HG03442 (cell line): ENCODE data around the gene CD3D.

Source experiments
- ATAC-seq: cut with Tn5 transposase; IDR thresholded peaks from one replicate; pipeline ENCODE4 v1.9.1; 2021; ENCODE audit warnings: mild to moderate bottlenecking, moderate library complexity; ENCODE audit not compliant: unreplicated experiment

The CD3D gene

DNA sequence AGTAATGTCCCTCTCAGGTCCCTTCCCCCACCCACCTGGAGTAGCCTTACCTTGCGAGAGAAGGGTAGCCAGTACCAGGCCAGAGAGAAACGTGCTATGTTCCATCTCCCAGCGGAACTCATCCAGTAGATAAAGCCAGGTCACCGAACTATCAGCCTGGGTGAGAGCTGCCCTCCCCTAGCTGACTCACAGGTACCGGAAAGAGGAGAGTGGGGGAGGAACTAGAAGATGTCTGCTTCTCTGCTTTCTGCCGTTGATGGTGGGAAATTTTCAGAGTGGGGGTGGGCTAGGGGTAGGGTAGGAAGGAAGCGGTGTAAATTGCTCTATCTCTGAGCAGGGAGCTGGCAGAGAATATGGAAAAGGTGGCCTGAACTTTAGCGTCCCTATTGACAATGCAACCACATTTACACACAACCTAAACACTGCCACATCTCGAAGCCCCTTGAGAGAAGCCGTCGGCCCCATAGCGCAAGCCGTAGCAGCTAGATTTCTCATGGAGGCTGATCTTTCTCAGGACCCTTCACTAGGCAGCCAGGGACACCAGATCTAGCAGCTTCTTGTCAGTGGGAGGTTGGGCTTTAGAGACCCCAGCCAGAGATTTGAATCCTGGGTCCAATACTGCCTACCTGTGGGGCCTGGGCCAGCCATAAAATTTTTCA is at the start of gene CD3D:
TSS of gene CD3D (minus strand) at position 203 of the 659 bp plus-strand sequence. CDS start at position 105, 98 bp downstream.
- ATAC-seq, result no peak

DNA sequence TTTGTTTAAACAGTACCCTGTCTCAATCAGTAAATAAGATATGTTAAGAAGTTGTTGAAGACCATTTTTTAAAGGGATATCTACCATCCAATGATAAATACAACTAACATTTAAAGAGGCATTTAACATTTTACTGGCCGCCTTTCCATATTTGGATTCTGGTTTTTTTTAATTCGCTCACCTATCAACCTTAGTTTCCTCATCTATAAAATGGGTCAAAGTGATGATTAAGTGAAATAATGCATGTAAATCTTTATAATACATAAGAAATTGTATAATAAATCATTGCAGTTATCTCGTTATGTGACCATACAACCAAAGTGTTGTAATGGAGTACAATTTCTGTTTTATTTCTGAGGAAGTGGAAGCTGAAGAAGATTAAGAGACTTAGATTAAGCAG is 41.2 kb upstream of the CD3D start:
- ATAC-seq, result no peak

GRCh38 chr11:118382954-118383353 is 40.4 kb upstream of the CD3D start:
- ATAC-seq, result no peak

DNA sequence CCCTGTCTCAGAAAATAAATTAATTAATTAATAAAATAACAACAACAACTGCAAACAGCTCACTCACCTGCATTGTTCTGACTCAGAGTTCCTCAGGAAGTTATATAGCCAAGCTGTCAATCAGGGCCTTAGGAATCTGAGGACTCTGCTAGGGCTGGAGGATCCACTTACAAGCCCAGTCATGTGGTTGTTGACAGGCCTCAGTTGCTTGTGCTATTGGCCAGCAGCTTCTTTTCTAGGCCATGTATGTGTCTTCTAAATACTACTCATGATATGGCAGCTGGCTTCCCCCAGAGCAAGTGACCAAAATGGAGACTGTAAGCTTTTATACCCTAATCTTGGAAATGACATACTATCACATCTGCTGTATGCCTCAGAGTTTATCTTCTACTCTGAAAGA is 38.1 kb upstream of the CD3D start:
- no peak for ATAC-seq

DNA sequence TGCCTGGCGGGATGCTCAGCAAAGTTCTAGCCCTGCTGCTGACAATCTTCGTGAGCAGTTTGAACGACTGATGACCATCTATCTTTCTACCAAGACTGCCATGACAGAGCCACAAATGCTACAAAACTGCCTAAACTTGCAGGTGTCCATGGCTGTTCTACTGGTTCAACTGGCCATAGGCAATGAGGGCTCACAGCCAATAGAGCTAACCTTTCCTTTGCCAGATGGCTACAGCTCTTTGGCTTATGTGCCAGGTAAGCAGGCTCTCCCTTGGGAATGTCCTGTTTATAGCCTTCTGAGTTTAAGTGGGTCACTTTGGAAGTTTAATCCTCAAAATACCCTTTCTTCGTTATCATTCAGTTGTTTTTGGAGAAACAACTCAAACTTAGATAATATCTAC is 37.0 kb upstream of the CD3D start:
- ATAC-seq, result no peak

DNA sequence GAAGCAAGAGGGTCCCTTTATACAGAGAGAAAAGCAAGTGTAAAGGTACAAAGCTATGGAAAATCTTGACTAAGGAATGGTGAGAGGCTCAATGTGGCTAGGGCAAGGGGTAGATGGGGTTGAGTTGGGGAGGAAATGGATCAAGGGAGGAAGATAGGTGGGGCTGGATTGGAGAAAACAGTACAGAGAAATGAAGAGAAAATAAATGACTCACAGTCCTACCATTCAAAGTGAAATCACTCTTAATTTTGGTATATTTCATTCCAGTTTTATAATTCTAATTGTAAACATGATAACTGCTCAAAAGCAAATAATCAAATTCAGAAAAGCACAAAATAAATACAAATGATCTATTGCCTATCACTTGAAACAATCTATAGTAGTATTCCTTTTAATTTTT is 33.5 kb upstream of the CD3D start:
- ATAC-seq, result no peak

- ATAC-seq, result no peak
Measured at GRCh38 chr11:118374729-118375128, 32.2 kb upstream of the CD3D start.

- no peak for ATAC-seq
Measured at GRCh38 chr11:118373871-118374270, 31.4 kb upstream of the CD3D start.

GRCh38 chr11:118373263-118373662 is 30.8 kb upstream of the CD3D start:
- no peak for ATAC-seq

GRCh38 chr11:118370774-118371173 is 28.3 kb upstream of the CD3D start:
- ATAC-seq, result no peak

- ATAC-seq, result no peak
Measured at GRCh38 chr11:118366287-118366686, 23.8 kb upstream of the CD3D start.

DNA sequence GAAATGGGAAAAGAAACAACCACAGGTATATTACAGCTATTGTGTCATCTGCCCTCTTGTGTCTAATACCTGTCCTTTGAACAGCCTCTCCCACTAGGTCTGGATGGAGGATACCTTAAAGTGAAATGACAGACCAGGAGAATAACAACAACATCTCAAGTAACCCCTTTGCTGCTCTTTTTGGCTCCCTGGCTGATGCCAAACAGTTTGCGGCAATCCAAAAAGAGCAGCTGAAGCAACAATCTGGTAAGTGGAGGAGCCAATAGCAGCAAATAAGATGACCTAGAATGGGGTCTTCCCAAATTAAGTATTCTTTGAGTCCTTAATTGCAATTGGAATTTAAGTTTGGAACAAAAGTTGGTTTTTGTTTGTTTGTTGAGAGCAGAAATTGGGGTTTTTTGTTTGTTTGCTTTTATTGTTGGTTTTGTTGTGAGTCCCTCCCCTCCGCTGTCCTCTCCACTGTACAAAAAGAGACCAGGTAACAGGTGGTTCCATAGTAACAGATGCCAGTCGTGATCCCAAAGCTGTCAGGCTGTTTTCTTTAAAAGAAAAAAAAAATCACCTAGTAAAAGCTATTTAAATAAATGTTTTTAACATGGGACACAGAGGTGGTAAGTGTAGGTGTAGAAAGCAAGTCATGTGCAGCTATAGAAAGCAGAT is 22.6 kb upstream of the CD3D start:
- ATAC-seq, result no peak

DNA sequence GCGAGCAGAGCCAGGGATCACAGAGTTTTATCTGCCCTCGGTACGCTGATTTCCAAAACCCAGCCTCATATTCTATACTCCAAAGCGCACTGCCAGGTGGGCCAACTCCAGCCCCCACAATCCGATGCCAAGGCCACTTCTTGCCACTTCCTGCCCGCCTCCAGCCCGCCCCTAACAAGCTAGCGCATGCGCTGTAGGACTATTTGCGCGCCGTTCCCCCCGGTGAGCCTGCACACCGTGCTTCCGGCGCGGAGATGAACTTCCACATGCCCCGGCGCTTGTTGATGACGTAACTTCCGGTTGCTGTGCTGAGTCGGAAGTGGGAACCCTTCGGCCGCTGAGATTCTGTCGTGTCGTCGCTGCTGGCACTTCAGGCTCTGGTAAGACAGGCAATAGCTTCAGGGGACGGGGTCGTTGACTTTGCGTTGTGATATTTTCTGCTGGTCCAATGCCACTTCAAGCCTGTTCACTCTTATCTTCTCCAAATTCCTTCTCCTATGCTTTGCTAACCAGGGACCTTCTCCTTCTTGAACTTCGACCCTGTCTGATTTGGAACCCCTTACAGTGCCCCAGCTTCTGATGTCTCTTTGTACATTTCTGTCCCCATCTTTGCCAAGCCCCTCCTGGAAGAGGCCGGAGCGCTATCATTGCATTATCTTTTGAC is 16.9 kb upstream of the CD3D start, which contains the start of gene UBE4A:
TSS of gene UBE4A (plus strand) at position 306 of the 664 bp plus-strand sequence. CDS start 5,481 bp downstream, outside the sequence.
- peak; percentile 89 for ATAC-seq

- no peak for ATAC-seq
Measured at GRCh38 chr11:118358071-118358470, 15.6 kb upstream of the CD3D start.

GRCh38 chr11:118353084-118353710 is 10.7 kb upstream of the CD3D start:
- ATAC-seq, result no peak

- no peak for ATAC-seq
Measured at GRCh38 chr11:118349475-118349874, 7.0 kb upstream of the CD3D start.

- ATAC-seq, result no peak
Measured at GRCh38 chr11:118343981-118344515, 1.5 kb upstream of the CD3D start, which contains the start of gene CD3G. Gene CD3G, plus strand, starts transcription at chr11:118344344. Its CDS starts 80 bp downstream, at chr11:118344424.

DNA sequence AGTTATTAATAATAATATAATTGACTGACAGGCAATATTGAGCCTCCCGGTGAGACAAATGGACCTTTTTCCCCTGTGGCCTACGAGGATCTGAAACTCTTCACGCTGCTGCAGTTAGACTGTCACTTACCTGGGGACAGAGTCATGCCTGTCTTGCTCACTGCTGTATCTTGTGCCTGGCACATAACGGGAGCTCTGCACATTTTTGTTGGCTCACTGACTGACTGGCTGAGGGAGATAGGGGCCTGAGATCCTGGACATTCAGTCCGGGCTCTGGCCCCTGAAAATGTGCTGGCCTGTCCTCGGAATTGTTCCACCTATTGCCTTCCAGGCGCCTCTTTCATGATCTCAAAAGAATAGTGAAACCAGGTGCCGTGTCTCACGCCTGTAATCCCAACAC is 743 bp upstream of the CD3D start:
- ATAC-seq, result no peak

DNA sequence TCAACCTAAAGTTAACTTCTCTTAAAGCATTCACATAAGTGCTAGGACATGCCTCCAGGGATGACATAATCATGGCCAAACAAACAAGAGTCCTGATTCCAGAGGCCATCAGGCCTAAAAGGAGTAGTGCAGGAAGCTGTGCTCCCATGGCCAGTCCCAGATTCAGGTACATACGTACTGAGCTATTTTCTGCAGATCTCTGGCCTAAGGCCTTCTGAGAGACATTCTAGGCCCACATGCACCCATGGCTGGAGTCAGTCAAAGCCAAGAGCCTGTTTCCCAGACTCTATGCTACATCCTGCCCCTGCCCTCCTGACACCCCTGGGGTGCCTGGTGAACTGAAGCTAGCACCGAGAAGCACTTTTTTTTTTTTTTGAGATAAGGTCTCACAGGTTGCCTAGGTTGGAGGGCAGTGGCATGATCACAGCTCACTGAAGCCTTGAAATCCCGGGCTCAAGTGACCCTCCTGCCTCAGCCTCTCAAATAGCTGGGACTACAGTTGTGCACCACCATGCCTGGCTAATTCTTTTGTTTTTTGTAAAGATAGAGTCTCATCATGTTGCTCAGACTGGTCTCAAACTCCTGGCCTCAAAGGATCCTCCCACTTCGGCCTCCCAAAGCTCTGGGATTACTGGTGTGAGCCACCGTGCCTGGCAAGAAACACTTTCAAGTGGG is 553 bp downstream of the CD3D start:
- no peak for ATAC-seq

GRCh38 chr11:118341261-118341660 is 1.2 kb downstream of the CD3D start:
- no peak for ATAC-seq

- ATAC-seq, result no peak
Measured at GRCh38 chr11:118340449-118340848, 2.1 kb downstream of the CD3D start.
